MM.1S (cell line): ENCODE measurements around the gene SLC25A34.

Source experiments
- DNase-seq: peaks from one replicate; pipeline ENCODE4 v3.0.0-alpha.2; 2015
- H2AFZ ChIP-seq: fragments of 300-600 bp; sonication (generic); 2 replicates; pipeline ENCODE4 v1.6.0; 2016; ENCODE audit warnings: antibody characterized with exemption, low read length
- H3F3A ChIP-seq: fragments of 300-600 bp; sonication (generic); 2 replicates; pipeline ENCODE4 v1.6.1; 2016; ENCODE audit warnings: mild to moderate bottlenecking, antibody characterized with exemption, low read length, moderate library complexity, mixed read lengths; ENCODE audit not compliant: insufficient read depth
- H3K27ac ChIP-seq: fragments of 300-600 bp; sonication (generic); 2 replicates; pipeline ENCODE4 v1.5.1; 2016; ENCODE audit warnings: mild to moderate bottlenecking, low read length
- H3K27me3 ChIP-seq: fragments of 300-600 bp; sonication (generic); replicated peaks from 2 replicates; pipeline ENCODE4 v1.6.0; 2016; ENCODE audit warnings: low read length; ENCODE audit not compliant: insufficient read depth
- H3K36me3 ChIP-seq: fragments of 300-600 bp; sonication (generic); replicated peaks from 2 replicates; pipeline ENCODE4 v1.6.1; 2016; ENCODE audit warnings: mild to moderate bottlenecking, low read length, mixed read lengths; ENCODE audit not compliant: insufficient read depth
- H3K4me1 ChIP-seq: fragments of 300-600 bp; sonication (generic); 2 replicates; pipeline ENCODE4 v1.6.1; 2016; ENCODE audit warnings: low read length, mixed read lengths
- H3K4me2 ChIP-seq: fragments of 300-600 bp; sonication (generic); 2 replicates; pipeline ENCODE4 v1.6.0; 2016; ENCODE audit warnings: low read depth, low read length
- H3K4me3 ChIP-seq: fragments of 300-600 bp; sonication (generic); 2 replicates; pipeline ENCODE4 v1.5.1; 2016; ENCODE audit warnings: low read length, mixed read lengths
- H3K79me2 ChIP-seq: fragments of 300-600 bp; sonication (generic); 2 replicates; pipeline ENCODE4 v1.6.1; 2016; ENCODE audit warnings: mixed run types, low read length, mixed read lengths
- H3K9ac ChIP-seq: fragments of 300-600 bp; sonication (generic); 2 replicates; pipeline ENCODE4 v1.6.1; 2016; ENCODE audit warnings: low read length, mixed read lengths
- H3K9me2 ChIP-seq: fragments of 300-600 bp; sonication (generic); replicated peaks from 2 replicates; pipeline ENCODE4 v1.6.1; 2016; ENCODE audit warnings: mild to moderate bottlenecking, low read length, mixed read lengths; ENCODE audit not compliant: insufficient read depth
- H3K9me3 ChIP-seq: fragments of 300-600 bp; sonication (generic); replicated peaks from 2 replicates; pipeline ENCODE4 v1.6.1; 2016; ENCODE audit warnings: mild to moderate bottlenecking, low read length, mixed read lengths; ENCODE audit not compliant: insufficient read depth
- H4K20me1 ChIP-seq: fragments of 300-600 bp; sonication (generic); 2 replicates; pipeline ENCODE4 v1.6.1; 2016; ENCODE audit warnings: mild to moderate bottlenecking, low read length, moderate library complexity, mixed read lengths; ENCODE audit not compliant: insufficient read depth
- EZH2 ChIP-seq: fragments of 300-600 bp; sonication (generic); optimal IDR thresholded peaks from 2 replicates; pipeline ENCODE3; 2017; ENCODE audit warnings: low read depth, mild to moderate bottlenecking, antibody characterized with exemption, low read length, mixed read lengths
- EZH2phosphoT487 ChIP-seq: fragments of 300-600 bp; sonication (generic); IDR thresholded peaks from 2 replicates; pipeline ENCODE4 v1.6.1; 2018; ENCODE audit warnings: antibody characterized with exemption, low read length
- TF ChIP-seq, protein P1 (sequence below): fragments of 300-600 bp; sonication (generic); IDR thresholded peaks from 2 replicates; pipeline ENCODE4 v1.5.1; 2016; ENCODE audit warnings: antibody characterized with exemption, low read length, mixed read lengths

The SLC25A34 gene

DNA sequence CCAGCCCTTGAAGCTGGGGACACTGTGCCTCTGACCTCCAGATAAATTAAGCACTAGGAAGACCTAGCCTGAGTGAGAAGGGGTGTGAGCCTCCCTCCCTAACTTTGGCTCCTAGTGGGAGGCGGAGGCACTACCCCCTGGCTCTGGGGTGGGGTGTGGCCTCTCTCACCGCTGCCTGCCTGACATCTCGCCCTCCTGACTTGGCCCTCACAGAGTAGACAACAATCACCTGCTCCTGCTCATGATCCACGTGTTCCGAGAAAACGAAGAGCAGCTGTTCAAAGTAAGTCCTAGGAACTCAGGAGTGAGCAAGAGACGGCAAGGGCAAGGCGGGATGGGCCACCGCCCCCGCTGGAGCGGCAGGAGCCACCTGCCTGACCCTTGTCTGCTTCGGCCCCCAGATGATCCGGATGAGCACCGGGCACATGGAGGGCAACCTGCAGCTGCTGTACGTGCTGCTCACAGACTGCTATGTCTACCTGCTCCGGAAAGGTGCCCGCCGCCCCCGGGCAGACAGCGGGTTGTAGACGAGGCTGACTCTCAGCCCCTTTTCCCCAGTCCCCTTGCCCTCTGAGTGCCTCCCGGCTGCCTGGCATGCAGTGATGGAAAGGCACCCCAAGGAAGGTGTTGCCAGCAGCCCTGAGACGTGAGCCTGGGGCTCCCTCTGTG, 8.1 kb upstream of the SLC25A34 start:
- H3K9me2 ChIP-seq: no peaks in the 10 kb centered on the region
- H3K4me1 ChIP-seq: no peaks in the 10 kb centered on the region
- no peaks in the 10 kb centered on the region for H3K27me3 ChIP-seq
- no peak for DNase-seq
- no peak overlapping the region for H2AFZ ChIP-seq
- H3K4me2 ChIP-seq: no peak overlapping the region
- H3K36me3 ChIP-seq: no peaks in the 10 kb centered on the region; the same call in 1 of the 2 replicates
- H3K9me3 ChIP-seq: no peaks in the 10 kb centered on the region
- no peak overlapping the region for H3K27ac ChIP-seq
- H3K79me2 ChIP-seq: no peaks in the 10 kb centered on the region
- no peak overlapping the region for H3K9ac ChIP-seq
- H3K4me3 ChIP-seq: no peak overlapping the region
- no peaks in the 10 kb centered on the region for H3F3A ChIP-seq
- TF ChIP-seq, protein P1, sequence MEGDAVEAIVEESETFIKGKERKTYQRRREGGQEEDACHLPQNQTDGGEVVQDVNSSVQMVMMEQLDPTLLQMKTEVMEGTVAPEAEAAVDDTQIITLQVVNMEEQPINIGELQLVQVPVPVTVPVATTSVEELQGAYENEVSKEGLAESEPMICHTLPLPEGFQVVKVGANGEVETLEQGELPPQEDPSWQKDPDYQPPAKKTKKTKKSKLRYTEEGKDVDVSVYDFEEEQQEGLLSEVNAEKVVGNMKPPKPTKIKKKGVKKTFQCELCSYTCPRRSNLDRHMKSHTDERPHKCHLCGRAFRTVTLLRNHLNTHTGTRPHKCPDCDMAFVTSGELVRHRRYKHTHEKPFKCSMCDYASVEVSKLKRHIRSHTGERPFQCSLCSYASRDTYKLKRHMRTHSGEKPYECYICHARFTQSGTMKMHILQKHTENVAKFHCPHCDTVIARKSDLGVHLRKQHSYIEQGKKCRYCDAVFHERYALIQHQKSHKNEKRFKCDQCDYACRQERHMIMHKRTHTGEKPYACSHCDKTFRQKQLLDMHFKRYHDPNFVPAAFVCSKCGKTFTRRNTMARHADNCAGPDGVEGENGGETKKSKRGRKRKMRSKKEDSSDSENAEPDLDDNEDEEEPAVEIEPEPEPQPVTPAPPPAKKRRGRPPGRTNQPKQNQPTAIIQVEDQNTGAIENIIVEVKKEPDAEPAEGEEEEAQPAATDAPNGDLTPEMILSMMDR: no peak
- TF ChIP-seq EZH2: no peak
- no peak for TF ChIP-seq EZH2phosphoT487
- H4K20me1 ChIP-seq: no peaks in the 10 kb centered on the region

DNA sequence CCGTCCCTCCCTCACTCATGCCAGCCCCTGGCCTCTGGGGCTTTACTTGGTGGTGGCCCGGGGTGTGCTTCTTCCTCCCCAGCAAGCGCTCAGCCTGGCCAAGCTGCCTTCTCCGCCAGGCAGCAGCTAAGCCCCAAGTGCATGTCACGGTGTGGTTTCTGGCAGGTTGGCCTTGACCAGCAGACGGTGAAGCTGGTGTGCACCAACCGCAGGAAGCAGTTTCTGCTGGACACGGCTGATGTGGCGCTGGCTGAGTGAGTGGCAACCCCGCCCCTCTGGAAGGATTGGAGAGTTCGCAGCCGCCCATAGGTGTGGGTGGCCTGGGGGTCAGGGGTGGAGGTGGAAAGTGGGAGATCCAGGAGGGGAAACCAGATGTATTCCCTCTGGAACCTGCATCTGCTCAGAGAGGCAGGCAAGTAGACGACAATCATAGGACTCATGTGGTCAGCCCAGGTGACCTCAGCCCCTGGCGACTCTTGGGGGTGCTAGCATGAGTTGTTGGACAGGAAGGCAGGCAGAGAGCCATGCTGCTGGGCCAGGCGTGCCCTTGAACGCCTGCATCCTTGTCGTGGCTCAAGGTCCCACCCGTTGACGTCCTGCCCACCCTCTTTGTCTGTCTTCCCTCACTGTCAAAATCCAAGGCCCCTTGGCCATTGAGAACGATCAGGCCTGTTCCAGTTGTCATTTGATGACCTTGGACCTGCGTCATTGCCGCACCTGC, 7.0 kb upstream of the SLC25A34 start:
- Histone ChIP-seq H3K4me2 (no peak overlapping the region), H3K27ac (no peak overlapping the region)

DNA sequence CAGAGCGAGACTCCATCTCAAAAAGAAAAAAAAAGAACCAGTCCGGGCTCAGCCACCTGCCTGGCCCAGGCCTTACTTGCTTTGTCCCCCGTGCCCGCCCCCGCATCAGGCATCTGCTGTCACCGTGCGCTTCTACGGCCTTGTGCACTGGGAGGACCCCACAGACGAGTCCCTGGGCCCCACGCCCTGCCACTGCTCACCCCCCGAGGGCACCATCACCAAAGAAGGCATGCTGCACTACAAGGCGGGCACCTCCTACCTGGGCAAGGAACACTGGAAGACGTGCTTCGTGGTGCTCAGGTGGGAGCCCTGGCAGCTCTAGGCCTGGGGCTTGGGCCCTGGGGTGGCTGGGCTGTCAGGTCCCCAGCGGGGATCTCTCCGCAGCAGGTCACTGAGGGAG, 5.6 kb upstream of the SLC25A34 start:
- H3K79me2 ChIP-seq: no peaks in the 10 kb centered on the region
- no peak for DNase-seq
- H3F3A ChIP-seq: no peaks in the 10 kb centered on the region
- H3K4me3 ChIP-seq: no peak overlapping the region
- H3K27me3 ChIP-seq: no peaks in the 10 kb centered on the region
- no peaks in the 10 kb centered on the region for H3K4me1 ChIP-seq
- no peak overlapping the region for H2AFZ ChIP-seq
- H3K9me2 ChIP-seq: no peaks in the 10 kb centered on the region
- H3K36me3 ChIP-seq: no peaks in the 10 kb centered on the region; the same call in 1 of the 2 replicates
- no peak overlapping the region for H3K4me2 ChIP-seq
- H3K9ac ChIP-seq: no peak overlapping the region
- no peak for TF ChIP-seq EZH2phosphoT487
- TF ChIP-seq EZH2: no peak
- TF ChIP-seq, protein P1: no peak
- H4K20me1 ChIP-seq: no peaks in the 10 kb centered on the region
- no peak overlapping the region for H3K27ac ChIP-seq
- H3K9me3 ChIP-seq: no peaks in the 10 kb centered on the region

More for the DNA sequence above, 7.0 kb upstream of the SLC25A34 start:
- H4K20me1 ChIP-seq: no peaks in the 10 kb centered on the region
- no peaks in the 10 kb centered on the region for H3F3A ChIP-seq
- H2AFZ ChIP-seq: no peak overlapping the region
- H3K79me2 ChIP-seq: no peaks in the 10 kb centered on the region
- no peaks in the 10 kb centered on the region; the same call in 1 of the 2 replicates for H3K36me3 ChIP-seq
- no peak overlapping the region for H3K4me3 ChIP-seq
- no peaks in the 10 kb centered on the region for H3K9me2 ChIP-seq
- H3K9me3 ChIP-seq: no peaks in the 10 kb centered on the region
- DNase-seq: no peak
- H3K4me1 ChIP-seq: no peaks in the 10 kb centered on the region
- no peaks in the 10 kb centered on the region for H3K27me3 ChIP-seq
- TF ChIP-seq, protein P1: no peak
- no peak for TF ChIP-seq EZH2
- no peak for TF ChIP-seq EZH2phosphoT487
- H3K9ac ChIP-seq: no peak overlapping the region
